AG09319 (cell line): Measurements from ENCODE around the gene OR10V1.
"Not testable (repeated sequence)": the region's sequence is repeated elsewhere in the genome, so short reads cannot be mapped to it uniquely, and the experiment has no call there.

Experiments
- DNase-seq: peaks from one replicate; pipeline ENCODE4 v3.0.0-alpha.2; 2010; ENCODE audit warnings: low read depth; ENCODE audit errors: extremely low read depth
- CTCF ChIP-seq: IDR thresholded peaks from 2 replicates; pipeline ENCODE4 v1.5.1; 2011; ENCODE audit warnings: low read depth, mild to moderate bottlenecking, inconsistent platforms, low read length, moderate library complexity

Gene OR10V1

DNA sequence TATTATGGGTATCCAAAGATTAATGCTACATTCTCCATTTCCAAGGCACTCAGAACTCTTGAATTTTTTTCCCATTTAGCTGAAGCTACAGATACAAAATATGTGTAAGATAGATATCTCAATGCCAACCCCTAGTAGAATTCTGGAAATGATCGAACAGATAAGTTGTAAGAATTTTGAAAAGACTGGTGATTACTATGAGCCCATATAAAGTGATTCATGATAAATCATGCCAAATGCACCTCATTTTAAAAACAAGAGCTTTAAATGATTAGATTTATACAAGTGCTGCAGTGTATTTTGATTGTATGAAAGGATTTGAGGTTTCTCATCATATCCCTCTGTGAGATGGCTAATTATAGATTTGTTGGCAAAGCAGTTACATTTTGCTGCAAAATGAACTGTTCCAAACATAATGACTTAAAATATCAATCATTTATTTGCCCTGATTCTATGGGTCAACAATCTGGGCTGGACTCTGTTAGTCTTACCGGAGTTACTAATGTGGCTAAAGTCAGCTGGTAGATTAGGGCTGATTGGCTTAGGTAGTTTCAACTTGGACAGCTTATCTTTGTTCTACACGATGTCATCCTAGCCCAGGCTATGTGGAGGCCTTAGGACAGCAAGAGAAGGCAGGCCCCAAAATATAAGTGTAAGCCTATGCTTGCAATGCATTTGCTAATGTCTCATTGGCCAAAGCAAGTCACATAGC is 3.4 kb downstream of the OR10V1 start:
- DNase-seq: no peak
- no peak for TF ChIP-seq CTCF

GRCh38 chr11:59708537-59708936 is 5.1 kb downstream of the OR10V1 start:
- no peak for DNase-seq
- TF ChIP-seq CTCF: no peak

- DNase-seq: no peak
- no peak for TF ChIP-seq CTCF
Observed at GRCh38 chr11:59707371-59707770, 6.3 kb downstream of the OR10V1 start.

DNA sequence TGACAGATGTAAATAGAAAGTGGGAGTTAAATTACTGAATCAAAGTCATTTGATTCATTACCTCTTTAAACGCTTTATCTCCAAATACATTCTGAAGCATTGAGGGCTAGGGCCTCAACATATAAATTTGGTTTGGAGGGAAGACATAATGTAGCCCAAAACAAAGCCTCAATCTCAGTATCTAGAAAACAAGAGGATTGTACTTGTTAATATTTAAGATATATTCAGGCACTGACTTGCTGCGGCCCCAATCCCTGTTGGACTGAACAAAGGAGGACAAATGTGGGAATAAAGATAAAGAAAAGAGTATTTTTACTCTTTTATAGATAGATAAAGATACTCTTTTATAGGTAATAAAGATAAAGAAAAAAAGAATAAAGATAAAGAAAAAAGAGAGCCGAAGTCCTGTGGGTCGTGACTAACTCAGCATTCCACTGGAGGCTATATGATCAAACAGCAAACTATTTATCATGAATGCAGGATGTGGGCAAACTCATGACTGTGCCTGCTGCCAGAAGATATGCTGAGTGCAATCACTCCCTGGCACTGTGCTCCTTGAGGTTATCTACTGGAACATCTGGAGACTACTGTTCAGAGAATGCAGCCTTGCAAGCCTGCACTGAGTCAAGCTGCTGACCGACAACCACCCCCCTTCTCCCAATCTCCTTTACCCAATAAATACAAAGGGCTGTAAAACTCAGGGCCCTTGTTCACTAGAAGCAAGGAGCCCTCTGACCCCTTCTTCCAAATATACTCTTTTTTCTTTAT is 6.9 kb downstream of the OR10V1 start:
- peak; percentile 27 for DNase-seq
- no peak for TF ChIP-seq CTCF

DNA sequence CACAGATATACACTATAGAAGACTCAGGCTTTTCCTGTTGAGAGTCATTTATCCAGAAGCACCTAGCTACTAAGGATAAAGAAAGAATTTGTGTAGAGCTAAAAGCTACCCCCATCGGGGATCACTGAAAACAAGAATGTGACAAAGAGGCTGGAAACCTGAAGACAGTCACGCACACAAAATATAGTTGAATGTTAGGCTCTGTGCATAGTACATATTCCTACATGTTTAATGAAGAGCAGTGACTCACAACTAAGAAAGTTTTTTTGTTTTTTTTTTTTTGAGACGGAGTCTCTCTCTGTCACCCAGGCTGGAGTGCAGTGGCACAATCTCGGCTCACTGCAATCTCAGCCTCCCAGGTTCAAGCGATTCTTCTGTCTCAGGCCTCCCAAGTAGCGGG is 8.4 kb downstream of the OR10V1 start:
- TF ChIP-seq CTCF: no peak
- no peak for DNase-seq

DNA sequence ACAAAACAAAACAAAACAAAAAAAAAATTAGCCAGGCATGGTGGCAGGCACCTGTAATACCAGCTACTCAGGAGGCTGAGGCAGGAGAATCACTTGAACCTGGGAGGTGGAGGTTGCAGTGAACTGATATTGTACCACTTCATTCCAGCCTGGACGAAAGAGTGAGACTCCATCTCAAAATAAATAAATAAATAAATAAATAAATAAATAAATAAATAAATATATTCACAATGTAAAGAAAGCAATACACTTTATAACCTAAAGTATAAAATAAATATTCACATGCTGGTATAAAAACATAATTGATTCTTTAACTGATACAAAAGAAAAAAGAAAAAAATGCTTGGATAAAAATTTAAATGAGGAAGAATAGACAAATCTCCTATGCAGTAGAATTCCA is 10.1 kb downstream of the OR10V1 start:
- DNase-seq: not testable (repeated sequence)

- not testable (repeated sequence) for DNase-seq
Observed at GRCh38 chr11:59700157-59700556, 13.5 kb downstream of the OR10V1 start.

GRCh38 chr11:59698506-59698905 is 15.1 kb downstream of the OR10V1 start:
- no peak for DNase-seq
- TF ChIP-seq CTCF: no peak
